SK-N-MC (cell line): Measurements from ENCODE around the gene ANGPTL1.
A peak's percentile ranks its signal among the peaks of the same experiment; 100 is the strongest.

Experiments used
- DNase-seq: peaks from one replicate; pipeline ENCODE4 v3.0.0-alpha.2; 2011; ENCODE audit warnings: low read depth, low spot score
- H3K27ac ChIP-seq: fragments of 200-600 bp; sonication (generic); 2 replicates; pipeline ENCODE4 v1.5.1; 2016; ENCODE audit warnings: mixed run types
- H3K36me3 ChIP-seq: fragments of 200-600 bp; sonication (generic); 2 replicates; pipeline ENCODE4 v1.6.1; 2017; ENCODE audit warnings: antibody characterized with exemption, low read length, mixed read lengths; ENCODE audit not compliant: insufficient read depth
- H3K4me3 ChIP-seq: fragments of 200-600 bp; sonication (generic); 2 replicates; pipeline ENCODE4 v1.5.1; 2016
- H3K9ac ChIP-seq: fragments of 200-600 bp; sonication (generic); 2 replicates; pipeline ENCODE4 v1.8.0; 2017; ENCODE audit warnings: mixed run types, mixed read lengths; ENCODE audit not compliant: insufficient read length
- H3K9me3 ChIP-seq: fragments of 200-600 bp; sonication (generic); 2 replicates; pipeline ENCODE4 v1.6.1; 2017; ENCODE audit warnings: low read depth, mild to moderate bottlenecking, antibody characterized with exemption, low read length, moderate library complexity, mixed read lengths
- EZH2 ChIP-seq: fragments of 200-600 bp; sonication (generic); IDR thresholded peaks from one replicate; pipeline ENCODE4 v1.6.1; 2017; ENCODE audit warnings: antibody characterized with exemption
- FOXP2 ChIP-seq: optimal IDR thresholded peaks from 2 replicates; pipeline ENCODE3; 2011; ENCODE audit warnings: mild to moderate bottlenecking, moderate library complexity; ENCODE audit not compliant: insufficient read depth; ENCODE audit errors: extremely low read length, control extremely low read depth
- POLR2AphosphoS5 ChIP-seq: IDR thresholded peaks from 2 replicates; pipeline ENCODE4 v1.6.1; 2012; ENCODE audit warnings: mild to moderate bottlenecking, low read depth, low read length, borderline replicate concordance

The ANGPTL1 gene, protein sequence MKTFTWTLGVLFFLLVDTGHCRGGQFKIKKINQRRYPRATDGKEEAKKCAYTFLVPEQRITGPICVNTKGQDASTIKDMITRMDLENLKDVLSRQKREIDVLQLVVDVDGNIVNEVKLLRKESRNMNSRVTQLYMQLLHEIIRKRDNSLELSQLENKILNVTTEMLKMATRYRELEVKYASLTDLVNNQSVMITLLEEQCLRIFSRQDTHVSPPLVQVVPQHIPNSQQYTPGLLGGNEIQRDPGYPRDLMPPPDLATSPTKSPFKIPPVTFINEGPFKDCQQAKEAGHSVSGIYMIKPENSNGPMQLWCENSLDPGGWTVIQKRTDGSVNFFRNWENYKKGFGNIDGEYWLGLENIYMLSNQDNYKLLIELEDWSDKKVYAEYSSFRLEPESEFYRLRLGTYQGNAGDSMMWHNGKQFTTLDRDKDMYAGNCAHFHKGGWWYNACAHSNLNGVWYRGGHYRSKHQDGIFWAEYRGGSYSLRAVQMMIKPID

DNA sequence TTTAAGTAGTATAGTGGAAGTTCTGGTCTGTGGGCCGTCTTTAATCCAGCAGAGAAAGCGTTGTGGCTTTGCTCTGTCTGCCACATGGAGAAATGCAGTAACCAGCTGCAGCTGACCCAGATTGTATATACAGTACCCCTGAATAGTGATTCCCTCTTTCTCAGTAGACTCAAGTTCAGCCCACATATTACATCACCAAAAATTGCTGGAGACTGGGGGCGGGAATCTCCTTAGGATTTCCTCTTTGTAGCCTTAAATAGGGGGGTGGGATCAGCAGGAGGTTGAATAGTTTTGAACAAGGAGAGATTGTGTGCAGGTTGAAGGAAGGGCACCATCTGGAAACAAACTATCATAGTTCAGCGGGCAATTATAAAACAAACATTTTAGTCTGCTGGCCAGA, at the start of gene ANGPTL1:
TSS of gene ANGPTL1 (minus strand) at position 134 of the 400 bp plus-strand sequence. CDS start 5,301 bp downstream, outside the sequence.
- Histone ChIP-seq H3K9me3 (no peaks in the 10 kb centered on the region), H3K36me3 (no peaks in the 10 kb centered on the region), H3K4me3 (peak within 1 kb of the TSS; percentile 64), H3K9ac (peak within 1 kb of the TSS; percentile 72), H3K27ac (peak within 1 kb of the TSS; percentile 89)
- no peak for DNase-seq
- TF ChIP-seq EZH2, result no peak
- TF ChIP-seq FOXP2, result no peak
- TF ChIP-seq POLR2AphosphoS5, result no peak

DNA sequence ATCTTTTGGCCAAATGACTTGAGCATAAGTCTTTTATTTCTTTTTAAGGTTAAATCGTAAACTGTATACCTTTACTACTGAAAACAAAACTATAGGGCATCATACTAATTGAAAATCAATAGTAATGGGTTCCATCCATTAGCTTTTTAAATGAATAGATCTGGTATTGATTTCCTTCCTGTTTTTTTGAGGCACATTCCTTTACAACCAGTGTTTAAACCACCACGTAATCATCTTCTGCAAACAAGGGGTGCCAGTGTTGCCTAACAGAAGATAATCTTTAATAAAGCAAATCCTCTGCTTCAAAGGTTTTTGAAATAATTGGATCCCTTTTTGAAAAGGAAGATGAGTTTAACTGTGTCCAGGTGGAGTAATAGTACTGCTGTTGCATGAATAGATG, 48.7 kb upstream of the ANGPTL1 start:
- no peak for DNase-seq
- Histone ChIP-seq H3K9ac (no peak overlapping the region), H3K27ac (no peak overlapping the region), H3K4me3 (no peak overlapping the region), H3K36me3 (no peaks in the 10 kb centered on the region), H3K9me3 (no peaks in the 10 kb centered on the region)
- no peak for TF ChIP-seq EZH2
- TF ChIP-seq POLR2AphosphoS5, result no peak
- no peak for TF ChIP-seq FOXP2

DNA sequence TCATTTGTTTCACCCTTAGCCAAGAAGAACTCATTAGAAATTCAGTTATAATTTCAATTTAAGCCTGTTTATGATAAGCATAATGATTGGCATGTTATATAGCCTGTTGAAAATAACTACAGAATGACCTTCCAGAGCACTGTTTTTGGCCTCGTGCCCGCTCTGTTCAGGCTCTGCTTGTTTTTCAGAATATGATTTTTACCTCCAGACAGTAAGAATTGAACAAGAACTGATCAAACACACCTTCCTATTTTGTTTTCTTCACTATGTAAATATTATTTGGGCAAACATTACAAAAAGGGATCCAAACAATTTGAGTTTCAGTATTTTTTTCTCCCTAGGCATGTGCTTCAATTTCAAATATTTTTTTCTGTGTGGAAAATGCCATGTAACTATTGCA, 48.1 kb upstream of the ANGPTL1 start:
- no peak overlapping the region for H3K27ac ChIP-seq
- no peak for TF ChIP-seq EZH2
- no peak for TF ChIP-seq POLR2AphosphoS5
- no peak for TF ChIP-seq FOXP2
- H3K4me3 ChIP-seq, result no peak overlapping the region
- no peaks in the 10 kb centered on the region for H3K9me3 ChIP-seq
- H3K9ac ChIP-seq, result no peak overlapping the region
- no peaks in the 10 kb centered on the region for H3K36me3 ChIP-seq
- no peak for DNase-seq

DNA sequence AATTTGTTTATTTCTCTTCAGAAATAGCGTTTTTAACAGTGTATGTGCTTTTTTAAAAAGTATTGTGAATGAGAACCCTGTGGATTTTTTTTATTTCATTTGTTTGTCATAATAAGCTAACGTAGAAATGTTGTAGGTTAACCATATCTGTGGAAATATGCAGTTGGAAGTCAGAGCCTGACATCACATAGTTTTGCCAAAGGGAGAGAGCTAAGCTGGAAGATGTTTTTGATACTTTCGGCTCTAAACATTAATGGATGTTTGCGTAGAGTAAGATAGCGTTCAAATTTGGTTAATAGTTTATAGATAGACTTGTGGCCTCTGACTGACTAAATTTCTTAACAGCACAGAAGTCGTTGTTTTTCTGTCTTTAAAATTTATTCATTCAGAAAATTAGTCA, 47.4 kb upstream of the ANGPTL1 start:
- Histone ChIP-seq H3K9me3 (no peaks in the 10 kb centered on the region), H3K27ac (no peak overlapping the region), H3K36me3 (no peaks in the 10 kb centered on the region), H3K4me3 (no peak overlapping the region), H3K9ac (no peak overlapping the region)
- no peak for DNase-seq
- TF ChIP-seq POLR2AphosphoS5 (no peak), EZH2 (no peak), FOXP2 (no peak)

DNA sequence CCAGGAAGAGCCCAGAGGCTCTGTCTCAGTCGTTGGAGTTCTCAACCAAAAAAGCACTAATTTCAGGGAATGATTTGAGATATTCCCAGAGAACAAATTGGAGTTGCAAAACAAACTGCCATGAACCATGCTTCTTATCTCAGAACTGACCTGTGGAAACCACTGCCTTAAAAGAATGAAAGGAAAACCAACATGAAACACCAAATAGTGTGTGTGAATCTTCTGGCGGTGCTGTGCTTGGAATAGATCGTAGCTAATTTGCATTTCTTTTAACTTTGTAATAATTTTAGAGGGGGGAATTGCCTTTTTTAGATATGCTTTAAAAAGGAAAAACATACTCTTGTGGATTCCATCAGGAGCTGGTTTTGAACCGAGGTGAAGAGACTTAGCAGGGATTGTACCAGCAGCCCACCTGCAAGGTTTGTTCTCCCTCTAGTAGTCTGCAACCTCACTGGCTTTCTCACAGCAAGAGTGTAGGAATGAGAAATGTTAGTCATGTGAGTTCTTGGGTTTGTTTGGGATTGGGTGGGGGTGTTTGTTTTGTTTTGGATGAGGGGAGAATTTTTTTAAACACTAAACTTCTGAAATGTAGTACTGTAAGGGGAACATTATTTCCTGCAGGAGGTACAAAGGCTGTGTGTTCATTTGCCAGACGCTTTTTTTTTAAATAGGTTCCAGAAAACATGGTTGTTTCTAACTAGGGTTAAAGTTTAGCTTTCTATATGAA, 45.7 kb upstream of the ANGPTL1 start:
- no peak for TF ChIP-seq EZH2
- no peak for TF ChIP-seq POLR2AphosphoS5
- no peak for TF ChIP-seq FOXP2
- H3K36me3 ChIP-seq, result no peaks in the 10 kb centered on the region
- H3K4me3 ChIP-seq, result no peak overlapping the region
- DNase-seq, result no peak
- no peak overlapping the region for H3K27ac ChIP-seq
- no peaks in the 10 kb centered on the region for H3K9me3 ChIP-seq
- no peak overlapping the region for H3K9ac ChIP-seq

DNA sequence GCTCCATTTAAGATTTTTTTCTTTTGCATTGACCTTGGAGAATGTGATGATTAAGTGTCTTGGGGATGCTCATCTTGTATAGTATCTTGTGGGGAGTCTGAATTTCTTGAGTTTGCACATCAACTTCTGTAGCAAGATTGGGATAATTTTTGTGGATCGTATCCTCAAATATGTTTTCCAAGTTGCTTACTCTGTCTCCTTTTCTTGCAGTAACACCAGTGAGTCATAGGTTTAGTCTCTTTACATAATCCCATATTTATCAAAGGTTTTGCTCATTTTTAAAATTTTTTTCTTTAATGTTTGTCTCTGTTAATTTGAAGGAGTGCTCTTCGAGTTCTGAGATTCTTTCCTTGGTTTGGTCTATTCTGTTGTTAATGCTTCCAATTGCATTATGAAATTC, 41.7 kb upstream of the ANGPTL1 start:
- DNase-seq, result no peak
- no peaks in the 10 kb centered on the region for H3K9me3 ChIP-seq
- TF ChIP-seq POLR2AphosphoS5 (no peak), EZH2 (no peak), FOXP2 (no peak)
- no peak overlapping the region for H3K27ac ChIP-seq
- H3K4me3 ChIP-seq, result no peak overlapping the region
- no peaks in the 10 kb centered on the region for H3K36me3 ChIP-seq
- no peak overlapping the region for H3K9ac ChIP-seq

DNA sequence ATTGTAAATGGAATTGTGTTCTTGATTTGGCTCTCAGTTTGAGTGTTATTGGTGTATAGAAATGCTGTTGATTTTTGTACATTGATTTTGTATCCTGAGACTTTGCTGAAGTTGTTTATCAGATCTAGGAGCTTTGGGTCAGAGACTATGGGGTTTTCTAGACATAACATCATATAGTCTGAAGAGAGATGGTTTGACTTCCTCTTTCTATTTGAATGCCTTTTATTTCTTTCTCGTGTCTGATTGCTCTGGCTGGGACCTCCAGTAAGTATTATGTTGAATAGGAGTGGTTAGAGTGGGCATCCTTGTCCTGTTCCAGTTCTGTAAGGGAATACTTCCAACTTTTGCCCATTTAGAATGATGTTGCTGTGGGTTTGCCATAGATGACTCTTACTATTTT, 39.1 kb upstream of the ANGPTL1 start:
- Histone ChIP-seq H3K27ac (no peak overlapping the region), H3K4me3 (no peak overlapping the region), H3K9me3 (no peaks in the 10 kb centered on the region), H3K36me3 (no peaks in the 10 kb centered on the region), H3K9ac (no peak overlapping the region)
- no peak for DNase-seq
- no peak for TF ChIP-seq FOXP2
- TF ChIP-seq POLR2AphosphoS5, result no peak
- TF ChIP-seq EZH2, result no peak

DNA sequence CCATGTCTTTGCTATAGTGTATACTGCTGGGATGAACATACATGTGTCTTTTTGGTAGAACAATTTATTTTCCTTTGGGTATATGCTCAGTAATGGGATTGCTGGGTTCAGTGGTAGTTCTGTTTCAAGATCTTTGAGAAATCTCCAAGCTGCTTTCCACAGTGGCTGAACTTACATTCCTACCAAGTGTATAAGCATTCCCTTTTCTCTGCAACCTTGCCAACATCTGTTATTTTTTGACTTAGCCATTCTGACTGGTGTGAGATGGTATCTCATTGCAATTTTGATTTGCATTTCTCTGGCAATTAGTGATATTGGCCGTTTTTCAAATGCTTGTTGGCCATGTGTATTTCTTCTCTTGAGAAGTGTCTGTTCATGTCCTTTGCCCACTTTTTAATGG, 37.5 kb upstream of the ANGPTL1 start:
- Histone ChIP-seq H3K9me3 (no peaks in the 10 kb centered on the region), H3K27ac (no peak overlapping the region), H3K4me3 (no peak overlapping the region), H3K36me3 (no peaks in the 10 kb centered on the region), H3K9ac (no peak overlapping the region)
- no peak for TF ChIP-seq EZH2
- no peak for TF ChIP-seq FOXP2
- TF ChIP-seq POLR2AphosphoS5, result no peak
- no peak for DNase-seq
